ENCODE measurements around the gene KLHL10. TPM values are rescaled to one million over a fixed set of nuclear protein-coding genes. Genes with fewer than 3 reads are reported as not detected.

KLHL10 gene
- total and polyA plus RNA-seq, 9 of the 15 experiments (the other 6 are each of a cell fraction or from before 2014, with no cell fraction given): 0.06 to 0.56 (median 0.12) TPM; not detected in 5

- TF ChIP-seq, protein P1, sequence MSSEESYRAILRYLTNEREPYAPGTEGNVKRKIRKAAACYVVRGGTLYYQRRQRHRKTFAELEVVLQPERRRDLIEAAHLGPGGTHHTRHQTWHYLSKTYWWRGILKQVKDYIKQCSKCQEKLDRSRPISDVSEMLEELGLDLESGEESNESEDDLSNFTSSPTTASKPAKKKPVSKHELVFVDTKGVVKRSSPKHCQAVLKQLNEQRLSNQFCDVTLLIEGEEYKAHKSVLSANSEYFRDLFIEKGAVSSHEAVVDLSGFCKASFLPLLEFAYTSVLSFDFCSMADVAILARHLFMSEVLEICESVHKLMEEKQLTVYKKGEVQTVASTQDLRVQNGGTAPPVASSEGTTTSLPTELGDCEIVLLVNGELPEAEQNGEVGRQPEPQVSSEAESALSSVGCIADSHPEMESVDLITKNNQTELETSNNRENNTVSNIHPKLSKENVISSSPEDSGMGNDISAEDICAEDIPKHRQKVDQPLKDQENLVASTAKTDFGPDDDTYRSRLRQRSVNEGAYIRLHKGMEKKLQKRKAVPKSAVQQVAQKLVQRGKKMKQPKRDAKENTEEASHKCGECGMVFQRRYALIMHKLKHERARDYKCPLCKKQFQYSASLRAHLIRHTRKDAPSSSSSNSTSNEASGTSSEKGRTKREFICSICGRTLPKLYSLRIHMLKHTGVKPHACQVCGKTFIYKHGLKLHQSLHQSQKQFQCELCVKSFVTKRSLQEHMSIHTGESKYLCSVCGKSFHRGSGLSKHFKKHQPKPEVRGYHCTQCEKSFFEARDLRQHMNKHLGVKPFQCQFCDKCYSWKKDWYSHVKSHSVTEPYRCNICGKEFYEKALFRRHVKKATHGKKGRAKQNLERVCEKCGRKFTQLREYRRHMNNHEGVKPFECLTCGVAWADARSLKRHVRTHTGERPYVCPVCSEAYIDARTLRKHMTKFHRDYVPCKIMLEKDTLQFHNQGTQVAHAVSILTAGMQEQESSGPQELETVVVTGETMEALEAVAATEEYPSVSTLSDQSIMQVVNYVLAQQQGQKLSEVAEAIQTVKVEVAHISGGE (CRISPR knock-in tag; IDR thresholded peaks at IDR 0.05): no peak
- no peak for TF ChIP-seq XRCC3 (IDR thresholded peaks at IDR 0.05)
Measured at GRCh38 chr17:41864836-41865595, 27.4 kb downstream of the KLHL10 start, which contains the start of gene KLHL11 (continued).

- Histone ChIP-seq H3K27me3 (ENCODE audit: control insufficient read depth in 2 of 2, insufficient read depth in 2 of 2, low read length in 2 of 2) (no peaks in the 10 kb centered on the region), H3K27ac (ENCODE audit: extremely low read depth, low read depth, low read length) (peak overlapping the region; percentile 52), H3K9ac (ENCODE audit: insufficient read depth in 1 of 2, low read depth in 2 of 2, low read length in 2 of 2) (peak overlapping the region in 1 of 2 experiments; percentile 88; a peak in 2 of 4 replicates), H3K9me1 (ENCODE audit: control insufficient read depth, insufficient read depth, low read length) (no peaks in the 10 kb centered on the region), H3K79me2 (ENCODE audit: control insufficient read depth, insufficient read depth, low read length) (peaks cover 40% of the 10 kb centered on the region), H3K4me2 (ENCODE audit: insufficient read depth, low read length) (peak overlapping the region; percentile 79), H4K20me1 (replicated peaks; ENCODE audit: control insufficient read depth, insufficient read depth, low read length) (peaks cover 17% of the 10 kb centered on the region; the same call in 1 of the 2 replicates), H3K36me3 (ENCODE audit: control insufficient read depth, insufficient read depth, low read length) (peaks cover 37% of the 10 kb centered on the region), H3K9me3 (replicated peaks; ENCODE audit: control insufficient read depth, insufficient read depth, low read depth, low read length) (no peaks in the 10 kb centered on the region), H3K4me3 (peak overlapping the region; percentile 96), H2AFZ (ENCODE audit: low read depth, low read length) (peak overlapping the region; percentile 93), H3K4me1 (replicated peaks in 1 of 2; ENCODE audit: control insufficient read depth in 2 of 2, insufficient read depth in 2 of 2, low read length in 2 of 2) (peaks cover 20 to 25% of the 10 kb centered on the region in 2 experiments)
- in situ Hi-C loops (cut with MboI) (no loop called here), intact Hi-C loops (cut with micrococcal nuclease) (loop anchor here (2.0 kb wide), 1 partner anchor 79 kb away; the partner anchor contains the start of gene JUP)
- no peak for DNase-seq (ENCODE audit: extremely low read depth in 1 of 4, low spot score in 3 of 4)
- WGBS (ENCODE audit: insufficient coverage, low coverage, missing lambda C conversion rate): 2% methylated on average over 10 of the region's 10 CpGs
- POLR2A ChIA-PET: interaction anchor here (0.6 to 2.3 kb wide), 15 partner anchors 9 to 1314 kb away, joined by 3 to 10 read pairs (median 4); partner anchors contain the start of genes JUP and KLHL10
- FAIRE-seq: peak; percentile 85
- no TSS peak for BruUV-seq (replicated peaks)
- no peak for ATAC-seq
- CTCF ChIA-PET (ENCODE audit: low intra/inter-chr PET ratio): interaction anchor here (0.7 kb wide), 1 partner anchor 323 kb away, joined by 5 read pairs; no protein-coding TSS in a partner anchor
- TF ChIP-seq HDAC6 (IDR thresholded peaks at IDR 0.05; ENCODE audit: low read depth, low read length) (no peak), NR0B1 (IDR thresholded peaks at IDR 0.05; ENCODE audit: partially characterized antibody) (no peak), MTF1 (CRISPR knock-in tag; IDR thresholded peaks at IDR 0.05; ENCODE audit: borderline replicate concordance) (no peak), L3MBTL2 (IDR thresholded peaks at IDR 0.05) (0 out of 2 replicates have a peak, but pooled peaks have one; percentile 55), ZNF316 (IDR thresholded peaks at IDR 0.05) (no peak), BDP1 (IDR thresholded peaks at IDR 0.05; ENCODE audit: insufficient read depth, insufficient read length) (no peak)
- TF ChIP-seq, protein P2, sequence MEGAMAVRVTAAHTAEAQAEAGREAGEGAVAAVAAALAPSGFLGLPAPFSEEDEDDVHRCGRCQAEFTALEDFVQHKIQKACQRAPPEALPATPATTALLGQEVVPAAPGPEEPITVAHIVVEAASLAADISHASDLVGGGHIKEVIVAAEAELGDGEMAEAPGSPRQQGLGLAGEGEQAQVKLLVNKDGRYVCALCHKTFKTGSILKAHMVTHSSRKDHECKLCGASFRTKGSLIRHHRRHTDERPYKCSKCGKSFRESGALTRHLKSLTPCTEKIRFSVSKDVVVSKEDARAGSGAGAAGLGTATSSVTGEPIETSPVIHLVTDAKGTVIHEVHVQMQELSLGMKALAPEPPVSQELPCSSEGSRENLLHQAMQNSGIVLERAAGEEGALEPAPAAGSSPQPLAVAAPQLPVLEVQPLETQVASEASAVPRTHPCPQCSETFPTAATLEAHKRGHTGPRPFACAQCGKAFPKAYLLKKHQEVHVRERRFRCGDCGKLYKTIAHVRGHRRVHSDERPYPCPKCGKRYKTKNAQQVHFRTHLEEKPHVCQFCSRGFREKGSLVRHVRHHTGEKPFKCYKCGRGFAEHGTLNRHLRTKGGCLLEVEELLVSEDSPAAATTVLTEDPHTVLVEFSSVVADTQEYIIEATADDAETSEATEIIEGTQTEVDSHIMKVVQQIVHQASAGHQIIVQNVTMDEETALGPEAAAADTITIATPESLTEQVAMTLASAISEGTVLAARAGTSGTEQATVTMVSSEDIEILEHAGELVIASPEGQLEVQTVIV (CRISPR knock-in tag; IDR thresholded peaks at IDR 0.05; ENCODE audit: borderline replicate concordance): no peak
Measured at GRCh38 chr17:41865596-41865893, 27.9 kb downstream of the KLHL10 start.

All from K562 (cell line).